ENCODE data around the gene ATP1A1.
A peak's percentile ranks its signal among the peaks of the same experiment; 100 is the strongest.

ATP1A1 gene

DNA sequence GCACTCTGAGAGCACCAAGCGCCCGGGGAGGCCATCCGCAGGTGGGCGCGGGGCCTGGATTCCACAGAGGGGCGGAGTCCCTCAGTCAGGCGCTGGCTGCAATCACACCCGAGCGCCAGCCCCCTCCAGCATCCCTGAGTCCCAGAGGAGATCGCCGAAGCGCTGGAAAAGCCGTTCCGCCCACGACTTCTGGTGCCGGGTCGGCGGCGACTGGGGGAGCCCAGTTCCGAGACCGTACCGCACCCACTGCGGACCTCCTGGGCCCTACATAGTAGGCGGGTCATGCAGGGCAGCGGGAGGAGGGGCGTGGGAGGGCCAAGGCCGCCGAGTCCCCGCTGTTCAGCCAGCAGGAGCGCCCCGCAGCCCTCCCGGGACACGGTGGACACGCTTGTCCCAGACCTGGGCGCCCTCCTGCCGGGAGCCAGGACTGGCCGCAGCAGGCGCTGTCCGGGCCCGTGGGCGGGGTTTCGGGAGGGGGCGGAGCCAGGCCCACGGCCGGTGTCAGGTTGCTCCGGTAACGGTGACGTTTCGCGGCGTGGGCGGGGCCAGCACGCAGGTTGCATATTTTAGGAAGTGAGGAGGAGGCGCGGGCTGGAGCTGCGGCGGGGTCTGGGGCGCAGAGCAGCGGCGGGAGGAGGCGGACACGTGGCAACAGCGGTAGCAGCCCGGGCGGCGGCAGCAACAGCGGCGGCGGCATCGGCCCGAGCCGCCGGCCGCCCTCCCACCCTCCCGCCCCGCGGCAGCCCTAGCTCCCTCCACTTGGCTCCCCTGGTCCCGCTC lies at the start of gene ATP1A1:
ATP1A1 (plus strand) TSS at position 594 of the 780 bp plus-strand sequence. CDS start 268 bp downstream, outside the sequence.
- H3K4me3 ChIP-seq (ENCODE audit: control insufficient read depth, low read depth, low read length) = peak within 1 kb of the TSS; percentile 85
- DNase-seq (ENCODE audit: low read depth) = peak; percentile 84
- TF ChIP-seq CTCF (conservative IDR thresholded peaks at IDR 0.05; ENCODE audit: control insufficient read depth, insufficient read depth, low read depth, low read length) = no peak

DNA sequence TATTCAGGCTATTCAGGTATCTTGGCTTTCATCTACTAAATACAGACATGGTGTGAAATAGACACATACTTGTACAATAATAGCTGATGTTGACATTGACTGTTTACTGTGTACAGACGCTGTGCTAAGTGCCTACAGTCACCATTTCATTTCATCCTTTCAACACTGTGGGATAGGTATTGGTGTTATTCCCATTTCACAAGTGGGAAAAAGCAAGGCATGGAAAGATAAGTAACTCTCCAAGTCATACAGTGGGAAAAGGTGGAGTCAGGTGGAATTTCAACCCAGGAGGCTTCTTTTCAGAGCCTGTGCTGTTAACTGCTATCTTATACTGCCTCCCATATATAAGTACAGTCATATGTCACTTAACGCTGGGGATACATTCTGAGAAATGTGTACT lies 49.6 kb upstream of the ATP1A1 start:
- no peak for DNase-seq (ENCODE audit: low read depth)
- no peak for TF ChIP-seq CTCF (conservative IDR thresholded peaks at IDR 0.05; ENCODE audit: control insufficient read depth, insufficient read depth, low read depth, low read length)
- H3K4me3 ChIP-seq (ENCODE audit: control insufficient read depth, low read depth, low read length) = no peak overlapping the region

DNA sequence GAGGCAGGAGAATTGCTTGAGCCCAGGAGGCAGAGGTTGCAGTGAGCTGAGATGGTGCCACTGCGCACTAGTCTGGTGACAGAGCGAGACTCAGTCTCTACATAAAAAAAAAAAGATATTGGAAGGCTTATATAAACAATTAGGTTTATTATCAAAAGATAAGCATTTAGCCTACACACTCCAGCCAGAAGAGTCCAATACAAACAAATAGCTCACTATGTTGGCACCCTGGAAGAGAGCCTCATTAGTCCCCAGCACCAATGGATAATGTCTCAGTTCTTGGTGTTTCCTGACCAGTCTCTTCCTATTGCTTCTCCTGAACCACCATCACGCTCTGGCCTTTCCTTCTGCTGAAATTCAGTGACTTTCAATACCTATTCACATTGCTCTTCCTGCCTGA lies 48.6 kb upstream of the ATP1A1 start:
- no peak overlapping the region for H3K4me3 ChIP-seq (ENCODE audit: control insufficient read depth, low read depth, low read length)
- no peak for DNase-seq (ENCODE audit: low read depth)
- no peak for TF ChIP-seq CTCF (conservative IDR thresholded peaks at IDR 0.05; ENCODE audit: control insufficient read depth, insufficient read depth, low read depth, low read length)

GRCh38 chr1:116325104-116325503 lies 47.9 kb upstream of the ATP1A1 start:
- TF ChIP-seq CTCF (conservative IDR thresholded peaks at IDR 0.05; ENCODE audit: control insufficient read depth, insufficient read depth, low read depth, low read length) = no peak
- DNase-seq (ENCODE audit: low read depth) = no peak
- H3K4me3 ChIP-seq (ENCODE audit: control insufficient read depth, low read depth, low read length) = no peak overlapping the region

GRCh38 chr1:116325922-116326321 lies 47.1 kb upstream of the ATP1A1 start:
- no peak for TF ChIP-seq CTCF (conservative IDR thresholded peaks at IDR 0.05; ENCODE audit: control insufficient read depth, insufficient read depth, low read depth, low read length)
- H3K4me3 ChIP-seq (ENCODE audit: control insufficient read depth, low read depth, low read length) = no peak overlapping the region
- DNase-seq (ENCODE audit: low read depth) = no peak

DNA sequence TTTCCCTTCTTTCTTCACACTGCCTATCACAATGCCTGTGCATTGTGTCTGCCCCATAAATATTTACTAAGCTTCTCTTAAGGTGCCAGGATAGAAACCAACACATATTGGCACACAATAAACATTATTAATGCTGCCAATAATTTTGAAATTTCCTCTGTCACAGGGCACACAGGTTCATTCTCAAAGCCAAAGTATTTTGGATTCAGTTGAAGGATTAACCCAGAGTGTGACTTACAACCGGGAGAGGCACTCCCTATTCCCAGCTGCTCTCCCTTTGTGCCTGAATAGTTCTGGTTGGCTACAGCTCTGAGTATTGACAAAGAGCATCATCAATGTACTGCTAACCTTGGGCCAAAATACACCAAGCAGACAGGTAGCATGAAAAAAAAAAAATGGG lies 46.6 kb upstream of the ATP1A1 start:
- no peak for DNase-seq (ENCODE audit: low read depth)
- no peak overlapping the region for H3K4me3 ChIP-seq (ENCODE audit: control insufficient read depth, low read depth, low read length)
- TF ChIP-seq CTCF (conservative IDR thresholded peaks at IDR 0.05; ENCODE audit: control insufficient read depth, insufficient read depth, low read depth, low read length) = no peak
